Loucy (cell line): Measurements from ENCODE around the gene ATP5PO.

Source experiments
- CTCF ChIP-seq: fragments of 200-600 bp; sonication (generic); conservative IDR thresholded peaks from 2 replicates; pipeline ENCODE4 v1.5.1; 2014; ENCODE audit warnings: mild to moderate bottlenecking, antibody characterized with exemption, low read length
- EZH2phosphoT487 ChIP-seq: fragments of 200-600 bp; IDR thresholded peaks from 2 replicates; pipeline ENCODE4 v1.6.1; 2018; ENCODE audit warnings: antibody characterized with exemption, mild to moderate bottlenecking, moderate library complexity, borderline replicate concordance

GRCh38 chr21:33940164-33940880 lies 24.7 kb upstream of the ATP5PO start:
- no peak for TF ChIP-seq CTCF
- TF ChIP-seq EZH2phosphoT487 = no peak
